HG03135 (cell line): Measurements from ENCODE around the gene KCNK10.

ENCODE experiments used
- ATAC-seq: cut with Tn5 transposase; IDR thresholded peaks from one replicate; pipeline ENCODE4 v1.9.1; 2021; ENCODE audit warnings: mild to moderate bottlenecking, moderate library complexity; ENCODE audit not compliant: unreplicated experiment

Gene KCNK10

DNA sequence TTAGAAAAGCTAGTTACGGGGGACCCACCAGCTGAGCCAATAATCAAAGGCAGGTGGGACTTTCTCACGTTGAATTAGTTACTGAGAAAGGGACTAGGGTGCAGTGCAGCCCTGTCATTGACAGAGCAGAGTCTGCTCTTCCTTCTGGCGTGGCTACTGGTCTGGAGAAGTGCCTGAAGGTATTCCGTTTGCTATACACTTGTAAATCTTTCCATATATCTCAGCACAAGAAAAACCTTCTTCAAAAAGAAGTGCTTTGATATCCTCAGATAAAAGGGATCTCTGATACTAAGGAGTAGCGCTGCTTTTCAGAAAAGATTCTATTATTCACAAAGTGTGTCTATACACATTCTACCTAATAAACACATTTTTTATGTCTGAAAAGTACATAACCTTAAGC is 91.5 kb downstream of the KCNK10 start:
- no peak for ATAC-seq

DNA sequence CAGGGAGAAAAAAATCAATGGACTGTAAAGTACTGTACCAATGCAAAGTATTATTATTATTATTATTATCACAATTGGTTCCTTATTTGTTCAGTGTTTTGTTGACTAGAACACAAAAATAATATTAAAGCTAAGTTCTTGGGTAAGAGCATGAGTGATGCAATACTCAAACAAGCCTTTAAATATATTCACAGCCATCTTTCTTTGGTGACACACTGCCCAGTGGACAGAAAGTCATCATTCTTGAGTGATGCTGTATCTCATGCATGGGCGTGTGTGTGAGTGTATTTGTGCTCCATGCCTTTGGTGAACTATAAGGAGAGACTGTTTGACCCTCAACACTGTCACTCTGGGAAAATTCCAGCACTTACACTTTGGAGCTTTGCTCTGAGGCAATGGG is 93.6 kb downstream of the KCNK10 start:
- ATAC-seq = no peak

- ATAC-seq = no peak
Measured at GRCh38 chr14:88228522-88229236, 94.4 kb downstream of the KCNK10 start.

DNA sequence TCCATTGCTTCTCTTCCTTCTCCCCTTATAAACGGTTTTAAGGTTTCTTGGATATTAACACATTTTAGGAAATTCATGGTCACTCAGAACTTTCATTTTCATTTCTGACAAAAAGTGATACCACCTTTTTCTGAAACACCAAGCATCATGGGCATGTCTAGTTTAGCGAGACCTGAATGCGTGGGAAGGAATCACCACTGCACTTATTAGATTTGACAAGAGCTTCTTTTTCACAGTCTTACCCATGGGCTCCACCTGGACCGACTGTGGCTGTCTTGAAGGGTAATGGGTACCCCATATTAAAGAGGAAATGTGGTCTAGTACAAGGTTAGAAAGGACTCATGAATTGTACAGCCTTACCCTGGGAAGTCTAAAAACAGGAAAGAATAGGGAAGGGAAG is 95.4 kb downstream of the KCNK10 start:
- ATAC-seq = no peak

DNA sequence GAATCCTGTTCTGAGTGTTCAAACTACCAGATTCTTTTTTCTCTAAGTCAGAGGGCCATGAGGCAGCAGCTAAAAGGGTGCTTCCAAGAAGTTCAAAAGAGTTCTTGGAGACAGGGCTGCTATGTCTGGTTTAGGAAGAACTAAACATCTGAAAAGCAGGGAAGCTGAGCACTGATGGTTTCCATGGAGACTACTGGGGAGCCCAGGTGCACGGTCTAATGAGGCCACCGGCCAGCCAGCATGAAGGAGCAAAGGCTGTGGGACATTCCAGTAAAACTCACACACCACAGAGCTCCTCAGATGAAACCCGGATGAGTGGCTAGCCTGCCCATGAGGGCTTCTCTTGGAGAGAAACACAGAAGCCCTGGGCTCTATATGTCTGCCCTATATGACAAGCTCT is 97.3 kb downstream of the KCNK10 start:
- ATAC-seq = no peak

GRCh38 chr14:88218119-88218915 is 104.8 kb downstream of the KCNK10 start:
- ATAC-seq = no peak

GRCh38 chr14:88212691-88213090 is 110.4 kb downstream of the KCNK10 start:
- ATAC-seq = no peak

DNA sequence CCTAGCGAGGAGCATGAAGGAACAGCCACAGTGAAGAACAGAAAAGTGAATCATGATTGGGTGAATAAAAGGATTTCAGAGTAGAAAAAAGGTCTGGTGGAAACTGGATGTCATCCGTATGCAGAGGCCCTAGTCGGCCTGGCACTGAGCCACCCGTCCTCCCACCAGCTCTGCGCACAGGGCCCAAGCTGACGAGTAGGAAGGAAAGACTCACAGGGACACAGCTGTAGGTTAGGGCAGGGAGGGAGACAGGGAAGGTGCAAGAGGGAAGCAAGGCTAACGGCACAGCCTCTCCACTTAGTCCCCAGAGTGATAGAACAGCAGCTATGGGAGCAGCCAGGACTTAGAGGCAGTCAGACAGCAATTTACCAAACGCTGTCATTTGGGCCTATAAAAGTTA is 112.6 kb downstream of the KCNK10 start:
- ATAC-seq = no peak

DNA sequence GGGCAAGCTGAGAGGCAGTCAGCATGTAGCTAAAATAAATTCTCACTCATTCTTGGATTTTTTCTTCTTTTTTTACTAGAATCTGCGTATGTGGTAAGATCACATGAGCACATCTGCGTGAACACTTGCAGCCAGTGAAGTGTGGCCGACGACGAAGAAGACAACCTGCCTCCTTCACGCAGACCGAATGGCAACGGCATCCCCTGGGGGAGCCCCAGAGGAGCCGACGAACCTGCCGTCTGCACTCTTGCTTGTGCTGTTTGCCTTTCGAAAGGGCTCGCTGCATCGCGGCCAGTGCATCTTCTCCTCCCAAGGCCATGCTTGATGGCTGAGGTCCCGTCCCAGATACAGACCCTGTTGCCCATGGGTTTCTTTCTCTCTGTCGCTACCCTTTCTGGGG is 113.8 kb downstream of the KCNK10 start:
- ATAC-seq = no peak

DNA sequence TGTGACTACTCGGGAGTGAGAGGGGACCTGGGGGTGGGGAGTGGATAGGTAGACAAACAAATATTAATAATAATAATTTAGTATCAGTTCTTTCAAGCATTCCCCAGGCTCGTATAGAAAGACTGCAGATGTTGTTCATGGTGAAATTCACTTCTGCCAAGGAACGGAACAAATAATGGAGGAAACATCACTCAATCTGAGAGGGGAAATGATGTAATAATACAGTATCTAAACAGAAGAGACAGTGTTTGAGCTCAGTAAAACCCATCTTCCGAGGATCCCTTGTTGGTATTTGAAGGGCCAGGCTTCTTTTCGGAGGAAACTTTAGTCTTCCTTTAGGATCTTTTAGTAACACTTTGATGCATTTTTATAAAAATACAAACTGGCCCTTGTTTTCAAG is 114.2 kb downstream of the KCNK10 start:
- ATAC-seq = no peak

- no peak for ATAC-seq
Measured at GRCh38 chr14:88204221-88204620, 118.8 kb downstream of the KCNK10 start.

GRCh38 chr14:88203291-88203690 is 119.8 kb downstream of the KCNK10 start:
- ATAC-seq = no peak

DNA sequence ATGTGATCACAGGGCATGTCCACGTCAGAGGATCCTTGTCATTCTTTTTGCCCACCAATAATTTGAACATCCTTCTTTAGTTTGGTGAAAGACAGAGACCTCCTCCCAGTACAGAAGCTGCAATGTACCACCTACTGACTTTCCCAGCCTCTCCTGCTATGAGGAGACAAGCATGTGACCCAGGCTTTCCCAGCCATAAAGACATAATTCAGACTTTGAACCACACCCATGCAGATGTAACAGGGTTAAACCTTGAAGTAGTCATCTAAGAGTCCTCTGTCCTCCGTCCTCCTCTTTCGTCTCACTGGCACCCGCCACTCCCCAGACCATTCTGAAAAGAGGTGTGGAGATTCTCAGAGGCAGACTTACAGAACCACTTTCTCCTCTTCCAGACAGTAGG is 120.8 kb downstream of the KCNK10 start:
- ATAC-seq = no peak

DNA sequence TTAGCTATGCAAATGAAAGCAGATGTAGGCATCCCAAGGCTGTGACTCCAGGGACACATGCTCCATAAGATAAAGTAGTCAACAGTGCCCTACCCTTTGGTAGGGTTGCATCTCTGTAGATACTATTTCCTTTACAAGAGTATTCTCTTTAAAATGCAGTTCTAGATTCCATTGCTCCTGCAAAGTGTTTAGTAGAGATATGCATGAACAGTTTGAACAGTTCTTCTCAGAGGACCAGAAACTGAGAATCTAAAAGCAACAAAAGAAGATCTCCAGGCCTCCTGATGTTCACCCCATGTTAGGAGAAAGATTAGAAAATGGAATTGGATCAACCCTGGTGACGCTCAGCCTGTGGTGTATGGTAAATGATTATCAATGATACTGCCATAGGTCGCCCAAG is 121.2 kb downstream of the KCNK10 start:
- ATAC-seq = no peak

DNA sequence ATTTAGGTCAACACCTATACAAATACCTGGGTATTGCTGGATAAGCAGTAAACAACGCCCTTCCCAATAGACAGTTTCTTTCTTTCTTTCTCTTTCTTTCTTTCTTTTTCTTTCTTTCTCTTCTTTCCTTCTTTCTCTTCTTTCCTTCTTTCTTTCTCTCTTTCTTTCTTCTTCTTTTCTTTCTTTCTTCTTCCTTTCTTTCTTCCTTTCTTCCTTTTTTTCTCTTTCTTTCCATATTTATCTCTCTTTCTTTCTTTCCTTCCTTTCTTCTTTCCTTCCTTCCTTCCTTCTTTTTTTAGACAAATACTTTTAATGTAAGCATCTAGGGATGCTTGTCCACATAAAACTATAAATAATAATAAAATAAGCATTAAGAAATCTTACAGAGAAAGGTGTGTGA is 123.2 kb downstream of the KCNK10 start:
- ATAC-seq = no peak

DNA sequence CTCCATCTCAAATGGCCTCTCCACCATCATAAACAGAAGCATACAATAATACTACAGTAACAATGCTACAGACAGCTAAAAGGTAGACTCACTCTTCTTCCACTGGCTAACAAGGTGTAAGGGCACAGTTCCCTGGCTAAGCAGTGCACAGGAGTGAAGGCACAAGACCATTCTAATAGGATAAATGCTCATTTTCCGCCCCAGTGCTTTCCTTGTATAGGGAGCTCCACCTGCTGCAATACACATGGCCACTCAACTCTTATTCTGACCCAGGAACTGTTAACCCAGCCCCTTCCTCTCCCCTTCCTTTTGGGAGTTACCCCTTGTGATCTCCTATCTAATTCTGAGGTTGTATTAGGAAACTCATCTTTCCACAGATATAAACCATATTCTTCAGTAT is 124.6 kb downstream of the KCNK10 start:
- ATAC-seq = no peak

DNA sequence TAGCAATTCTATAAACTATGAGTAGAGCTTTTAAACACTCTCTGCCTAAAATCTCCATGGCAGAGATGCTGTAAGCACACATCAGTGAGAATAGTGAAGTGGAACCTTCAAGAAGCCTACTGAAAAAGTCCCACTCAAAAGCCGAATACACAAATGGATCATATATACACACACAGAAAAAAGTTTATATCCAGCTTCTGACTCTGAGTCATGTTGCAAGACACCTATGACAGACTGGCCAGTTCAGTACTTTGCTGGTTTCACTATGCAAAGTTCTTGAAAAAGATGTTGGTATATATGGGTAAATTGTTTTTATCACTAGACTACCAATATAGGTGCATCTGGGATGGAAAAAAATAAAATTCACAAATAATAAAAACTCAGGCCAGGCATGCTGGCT is 126.1 kb downstream of the KCNK10 start:
- no peak for ATAC-seq

DNA sequence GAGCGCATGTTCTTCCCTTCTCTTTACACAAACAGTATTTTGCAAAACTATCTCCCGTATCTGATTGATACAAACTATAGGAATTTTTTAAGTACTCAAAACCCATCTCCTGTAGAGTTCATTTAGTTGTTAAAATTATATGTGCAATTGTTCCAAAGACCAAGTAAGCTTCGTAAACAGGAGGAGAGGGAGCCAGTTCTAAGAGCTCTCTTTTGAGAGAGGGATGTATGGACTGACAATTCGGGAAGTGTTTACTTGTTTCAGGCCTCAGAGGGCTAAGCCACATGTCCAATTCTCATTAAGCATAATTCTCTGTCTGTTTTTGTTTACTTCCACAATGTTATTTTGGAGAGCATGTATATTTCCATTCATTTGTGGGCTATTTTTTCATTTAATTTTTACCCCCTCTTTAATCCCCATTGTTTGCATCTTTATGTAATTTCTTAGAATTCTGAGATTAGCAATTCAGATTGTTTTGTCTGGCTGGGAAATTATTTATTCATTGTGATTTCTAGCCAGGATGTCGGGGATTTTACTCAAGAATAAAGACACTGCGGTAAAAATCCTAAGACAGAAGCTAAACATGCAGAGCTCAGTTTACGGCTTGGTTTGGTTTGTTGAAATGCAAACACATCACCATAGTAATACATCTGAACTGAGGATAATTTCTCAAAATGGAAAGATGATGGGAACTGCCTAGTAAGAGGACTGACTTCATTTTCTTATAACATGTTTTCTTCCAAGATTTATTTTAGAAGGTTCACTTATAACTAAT is 126.8 kb downstream of the KCNK10 start:
- no peak for ATAC-seq

DNA sequence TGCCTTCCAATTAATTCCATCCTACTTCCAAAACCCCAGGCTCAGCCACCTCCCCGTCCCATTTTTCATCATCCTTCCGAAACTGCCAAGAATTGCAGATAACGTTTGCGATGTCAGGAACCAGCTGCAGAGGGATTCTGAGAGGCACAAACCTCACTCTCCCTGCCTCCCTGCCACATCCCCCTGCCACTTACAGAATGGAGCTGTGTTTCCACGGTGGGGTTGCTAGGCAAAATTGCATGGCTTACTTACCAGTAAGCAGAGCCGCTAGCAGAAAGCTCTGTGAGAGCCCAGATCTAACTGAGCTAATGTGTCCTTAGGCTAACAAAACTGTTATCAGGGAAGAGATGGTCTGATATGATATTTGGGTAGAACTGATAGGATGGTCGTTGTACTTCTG is 127.4 kb downstream of the KCNK10 start:
- ATAC-seq = no peak

DNA sequence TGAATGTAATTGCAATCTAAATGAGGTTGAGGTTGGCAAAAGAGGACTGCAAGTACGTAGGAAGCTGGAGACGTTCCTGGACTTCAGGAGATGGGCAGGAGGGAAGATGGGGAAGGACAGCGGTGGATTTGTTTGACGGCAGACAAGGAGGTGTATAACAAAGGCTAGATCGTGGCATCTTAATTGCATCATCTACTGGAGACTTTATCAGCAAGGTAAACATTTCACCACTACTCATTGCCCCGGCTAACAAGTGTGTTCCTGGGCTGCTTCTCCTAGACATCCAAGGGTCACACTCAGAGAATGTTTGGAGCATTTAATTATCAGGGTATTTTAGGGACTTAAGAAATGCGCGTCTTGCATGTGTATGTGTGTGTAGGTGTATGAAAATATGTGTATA is 128.5 kb downstream of the KCNK10 start:
- no peak for ATAC-seq

DNA sequence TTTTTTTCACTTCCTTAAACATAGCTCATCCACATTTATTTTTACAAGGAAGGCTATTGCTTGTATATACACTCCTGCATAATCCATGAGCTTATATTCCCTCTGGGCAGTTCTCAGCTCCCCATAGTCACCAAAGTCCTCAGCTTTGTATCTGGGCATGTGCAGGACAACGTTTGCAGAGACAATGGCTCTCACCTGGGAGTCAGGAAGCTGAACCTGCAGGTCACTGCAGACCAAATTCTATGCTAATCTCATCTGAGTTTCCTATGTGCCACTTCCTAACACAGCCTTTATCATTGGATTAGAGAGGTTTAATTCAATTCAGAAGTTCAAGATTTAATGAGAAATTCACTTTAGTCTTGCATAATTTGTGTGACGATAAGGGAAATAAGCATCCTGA is 131.5 kb downstream of the KCNK10 start:
- ATAC-seq = no peak
